Bronchial epithelial cell (primary cell): Measurements from ENCODE around the gene LMTK3. TPM values are rescaled to one million over a fixed set of nuclear protein-coding genes. Genes with fewer than 3 reads are reported as not detected.

Source experiments
- DNase-seq: peaks from one replicate; pipeline ENCODE4 v3.0.0-alpha.2; 2010; ENCODE audit warnings: low read depth
- FAIRE-seq: peaks from 2 replicates; lab custom pipeline; 2011; peaks lifted over from hg19 to GRCh38; lab: Jason Lieb, UNC
- H3K27me3 ChIP-seq: 2 replicates; pipeline ENCODE4 v1.5.1; 2011; ENCODE audit warnings: low read length; ENCODE audit not compliant: control insufficient read depth, insufficient read depth
- H3K36me3 ChIP-seq: 2 replicates; pipeline ENCODE4 v1.5.1; 2011; ENCODE audit warnings: low read length; ENCODE audit not compliant: control insufficient read depth, insufficient read depth
- H3K4me3 ChIP-seq: 2 replicates; pipeline ENCODE4 v1.5.1; 2011; ENCODE audit warnings: mild to moderate bottlenecking, low read depth, low read length, control low read depth
- CTCF ChIP-seq: IDR thresholded peaks from 2 replicates; pipeline ENCODE4 v1.5.1; 2011; ENCODE audit warnings: mild to moderate bottlenecking, moderate library complexity, low read length, control low read depth, inconsistent platforms; ENCODE audit not compliant: insufficient read depth, severe bottlenecking
- total RNA-seq: library from RNA; depleted of rRNA; stranded (reverse); fragments of >200 nt; gene quantifications from 2 replicates; pipeline ENCODE4 v1.2.1, GENCODE V29; 2014

The LMTK3 gene
- total RNA-seq, 1 donor from 2014 or later = 1.3 TPM

- no peak for TF ChIP-seq CTCF
- H3K36me3 ChIP-seq = peaks cover 11% of the 10 kb centered on the region
- H3K27me3 ChIP-seq = no peaks in the 10 kb centered on the region
- FAIRE-seq = no peak
- no peak for DNase-seq
- peak overlapping the region; percentile 34 for H3K4me3 ChIP-seq
These were observed 30.8 kb downstream of the LMTK3 start for GRCh38 chr19:48480558-48481500.

- FAIRE-seq = no peak
- Histone ChIP-seq H3K4me3 (peak overlapping the region; percentile 34), H3K36me3 (peaks cover 18% of the 10 kb centered on the region), H3K27me3 (no peaks in the 10 kb centered on the region)
- no peak for TF ChIP-seq CTCF
- DNase-seq = no peak
These were observed 31.5 kb downstream of the LMTK3 start for GRCh38 chr19:48480183-48480557.

GRCh38 chr19:48479686-48480085 lies 31.9 kb downstream of the LMTK3 start:
- Histone ChIP-seq H3K36me3 (peaks cover 23% of the 10 kb centered on the region), H3K4me3 (no peak overlapping the region), H3K27me3 (no peaks in the 10 kb centered on the region)
- no peak for TF ChIP-seq CTCF
- FAIRE-seq = peak; percentile 77
- no peak for DNase-seq

GRCh38 chr19:48478339-48479256 lies 33.0 kb downstream of the LMTK3 start:
- FAIRE-seq = no peak
- peaks cover 31% of the 10 kb centered on the region for H3K36me3 ChIP-seq

More at GRCh38 chr19:48478339-48479256, 33.0 kb downstream of the LMTK3 start:
- no peak for DNase-seq
- H3K4me3 ChIP-seq = no peak overlapping the region
- H3K27me3 ChIP-seq = no peaks in the 10 kb centered on the region
- TF ChIP-seq CTCF = no peak
